Measurements from ENCODE around the gene RAB29.

RAB29 gene

DNA sequence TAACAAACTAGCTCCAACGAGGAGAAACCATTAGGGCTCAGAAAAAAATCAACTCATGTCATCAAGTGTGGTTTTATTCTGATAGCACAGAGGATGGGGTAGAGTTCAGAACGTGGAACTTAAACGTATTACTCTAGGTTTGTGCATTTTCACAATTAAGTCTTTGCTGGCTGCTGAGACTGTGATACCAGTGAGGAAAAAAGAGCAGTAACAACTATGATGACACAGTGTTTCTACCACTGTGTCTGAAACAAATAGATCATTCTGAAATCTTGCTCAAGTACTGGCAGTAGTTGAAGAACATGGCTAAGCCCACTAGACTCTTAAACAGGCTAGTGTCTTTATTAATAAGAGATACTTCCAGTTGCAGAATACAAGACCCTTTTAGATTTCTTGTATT is 56.3 kb downstream of the RAB29 start:
- no peak for DNase-seq
